Fibroblast of villous mesenchyme (primary cell): Measurements from ENCODE around the gene CBX8. TPM values are rescaled to one million over a fixed set of nuclear protein-coding genes. Genes with fewer than 3 reads are reported as not detected.
"Not testable (repeated sequence)": the region's sequence is repeated elsewhere in the genome, so short reads cannot be mapped to it uniquely, and the experiment has no call there.

Experiments used
- DNase-seq: peaks from one replicate; pipeline ENCODE4 v3.0.0-alpha.2; 2010; ENCODE audit warnings: low read depth
- H3K4me3 ChIP-seq: 2 replicates; pipeline ENCODE4 v1.5.1; 2011; ENCODE audit warnings: low read depth, mild to moderate bottlenecking, low read length
- CTCF ChIP-seq: IDR thresholded peaks from 2 replicates; pipeline ENCODE4 v1.5.1; 2012; ENCODE audit warnings: low read depth, mild to moderate bottlenecking, low read length; ENCODE audit not compliant: insufficient read depth
- total RNA-seq: library from RNA; depleted of rRNA; stranded (reverse); fragments of >200 nt; gene quantifications from 2 replicates; pipeline ENCODE4 v1.2.3, GENCODE V29; 2012

Gene CBX8
- total RNA-seq, 1 donor, result 4.7 TPM

GRCh38 chr17:79778504-79779083 lies 18.3 kb downstream of the CBX8 start:
- DNase-seq, result no peak
- TF ChIP-seq CTCF, result no peak
- peak overlapping the region; percentile 67 for H3K4me3 ChIP-seq

DNA sequence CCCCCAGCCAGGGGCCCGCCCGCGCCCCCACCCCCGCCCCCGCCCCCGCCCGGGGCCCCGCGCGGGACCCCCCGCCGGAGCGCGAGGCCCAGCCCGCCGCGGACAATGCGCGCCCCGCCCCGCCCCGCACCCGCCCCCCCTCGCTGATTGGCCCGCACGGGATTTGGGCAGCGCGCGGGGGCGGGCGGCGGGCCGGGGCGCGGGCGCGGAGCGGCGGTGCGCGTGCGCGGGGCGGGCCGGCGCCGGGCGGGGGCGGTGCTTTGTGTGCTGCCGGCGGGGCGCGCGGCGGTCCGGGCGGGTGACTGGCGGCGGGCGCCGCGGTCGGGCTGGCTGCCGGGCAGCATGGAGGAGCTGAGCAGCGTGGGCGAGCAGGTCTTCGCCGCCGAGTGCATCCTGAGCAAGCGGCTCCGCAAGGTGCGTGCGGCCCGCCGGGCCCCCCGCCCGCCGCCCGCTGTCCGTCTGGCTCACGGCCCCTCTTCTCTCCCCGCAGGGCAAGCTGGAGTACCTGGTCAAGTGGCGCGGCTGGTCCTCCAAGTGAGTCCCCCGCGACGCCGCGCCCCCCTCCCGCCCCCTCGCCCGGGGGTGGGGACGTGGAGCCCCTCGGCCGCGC lies 18.9 kb downstream of the CBX8 start, which contains the start of gene CBX2:
CBX2 (plus strand) TSS at position 255 of the 610 bp plus-strand sequence; CDS start at position 343, 88 bp downstream.
- no peak for TF ChIP-seq CTCF
- peak; percentile 60 for DNase-seq
- H3K4me3 ChIP-seq, result peak within 1 kb of the TSS; percentile 67

- H3K4me3 ChIP-seq, result peak overlapping the region; percentile 57
- peak; percentile 42 for DNase-seq
- TF ChIP-seq CTCF, result no peak
Observed at GRCh38 chr17:79777120-79777893, 19.6 kb downstream of the CBX8 start.

DNA sequence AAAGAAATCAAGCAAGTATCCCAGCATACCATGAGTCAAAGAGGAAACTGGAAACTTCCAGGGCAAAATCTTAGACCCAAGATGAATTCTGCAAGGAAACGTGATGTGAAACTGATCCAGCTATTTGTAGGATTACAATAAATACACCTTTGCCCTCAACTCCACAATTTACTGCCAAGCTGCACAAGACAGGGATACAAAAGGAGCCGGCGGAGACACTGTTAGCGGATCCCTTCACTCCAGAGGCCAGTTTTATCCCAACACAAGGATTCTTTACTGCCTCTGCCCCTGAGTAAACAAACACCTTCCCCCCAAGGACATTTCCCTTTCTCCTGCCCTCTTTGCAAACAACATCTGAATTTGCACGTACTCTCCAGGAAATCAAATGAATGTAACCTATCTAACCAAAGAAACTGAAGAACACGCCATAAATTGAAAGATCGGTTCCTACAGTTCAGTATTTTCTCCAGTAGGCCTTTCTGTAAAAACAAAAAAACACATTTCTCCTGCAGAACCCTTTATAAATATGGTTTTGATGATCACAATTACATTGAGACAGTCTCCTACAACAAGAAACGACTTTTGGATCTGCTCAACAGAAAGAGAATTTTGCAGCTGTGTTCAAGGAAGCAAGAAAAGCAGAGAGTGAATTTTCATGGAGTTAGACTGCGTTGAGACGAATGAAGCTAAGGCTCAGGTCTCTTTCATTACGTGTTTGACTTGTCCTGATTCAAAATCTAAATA lies 20.3 kb downstream of the CBX8 start:
- DNase-seq, result no peak

DNA sequence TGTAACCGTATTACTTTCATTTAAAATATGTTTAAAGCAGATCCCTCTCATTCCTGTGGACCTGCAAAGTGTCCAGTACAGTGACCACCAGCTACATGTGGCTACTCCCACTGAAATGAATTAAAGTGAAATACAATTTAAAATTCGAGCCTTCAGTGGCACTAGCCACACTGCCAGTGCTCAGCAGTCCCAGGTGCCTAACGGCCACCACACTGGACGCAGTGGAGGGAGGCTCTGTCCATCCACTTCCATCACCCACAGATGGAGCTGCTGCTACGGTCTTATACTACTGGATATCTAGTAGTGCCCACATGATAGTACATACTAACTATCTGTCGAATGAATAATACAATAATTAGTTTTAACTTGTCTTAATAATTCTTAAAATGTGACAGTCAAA lies 21.2 kb downstream of the CBX8 start:
- H3K4me3 ChIP-seq, result no peak overlapping the region
- DNase-seq, result no peak
- no peak for TF ChIP-seq CTCF

More for the DNA sequence above, 20.3 kb downstream of the CBX8 start:
- TF ChIP-seq CTCF, result no peak
- H3K4me3 ChIP-seq, result no peak overlapping the region

DNA sequence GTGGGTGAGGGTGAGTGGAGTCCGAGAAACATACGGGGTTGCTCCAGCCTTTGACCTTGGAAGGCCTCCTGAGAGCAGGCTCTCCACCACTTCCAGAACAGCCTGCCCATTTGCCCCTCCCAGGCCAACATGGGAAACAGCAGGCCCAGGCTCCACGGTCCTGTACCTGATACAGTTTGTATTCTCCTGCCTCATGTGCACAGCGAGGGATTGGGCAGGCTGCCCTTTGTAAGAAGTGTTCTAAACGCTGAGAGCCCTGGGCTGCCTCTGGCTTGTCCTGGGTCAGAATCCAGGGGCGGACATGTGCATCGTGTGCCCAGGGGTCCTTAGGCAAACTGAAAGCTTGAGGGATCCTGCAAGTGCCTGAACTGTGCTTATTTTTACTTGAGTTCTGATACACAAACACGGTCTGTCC lies 22.3 kb downstream of the CBX8 start:
- H3K4me3 ChIP-seq, result no peak overlapping the region
- DNase-seq, result no peak
- no peak for TF ChIP-seq CTCF

DNA sequence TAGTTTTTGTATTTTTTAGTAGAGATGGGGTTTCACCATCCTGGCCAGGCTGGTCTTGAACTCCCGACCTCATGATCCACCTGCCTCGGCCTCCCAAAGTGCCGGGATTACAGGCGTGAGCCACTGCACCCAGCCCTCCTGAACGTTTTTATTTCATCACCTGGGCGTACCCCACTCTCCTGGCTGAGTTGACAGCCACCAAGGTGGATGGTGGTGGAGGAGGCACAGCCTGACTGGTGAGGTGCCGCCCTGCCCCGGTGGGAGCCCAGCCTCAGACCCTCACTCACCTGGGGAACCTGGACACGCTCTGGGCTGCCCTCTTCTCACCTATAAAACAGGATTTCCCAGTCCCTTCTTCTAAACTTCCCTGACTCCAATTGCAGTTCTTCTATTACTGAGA lies 24.2 kb downstream of the CBX8 start:
- DNase-seq, H3K4me3 ChIP-seq: not testable (repeated sequence)
